DMS153 treated with DMSO at 0.1 percent for 48 hours (cell line): Measurements from ENCODE around the gene TRIM27.
"Not testable (repeated sequence)": the region's sequence is repeated elsewhere in the genome, so short reads cannot be mapped to it uniquely, and the experiment has no call there.

ENCODE experiments used
- DNase-seq: peaks from one replicate; lab custom pipeline; 2025; ENCODE audit not compliant: unreplicated experiment; lab: John Stamatoyannopoulos, UW

The TRIM27 gene

GRCh38 chr6:28943557-28944411, 20.0 kb upstream of the TRIM27 start:
- DNase-seq: peak; percentile 46

- peak; percentile 29 for DNase-seq
Observed at GRCh38 chr6:28943223-28943556, 19.4 kb upstream of the TRIM27 start.

GRCh38 chr6:28941684-28942448, 18.1 kb upstream of the TRIM27 start:
- no peak for DNase-seq

- DNase-seq: peak; percentile 95
Observed at GRCh38 chr6:28940858-28941683, 17.3 kb upstream of the TRIM27 start.

- peak; percentile 53 for DNase-seq
Observed at GRCh38 chr6:28940294-28940857, 16.6 kb upstream of the TRIM27 start.

- no peak for DNase-seq
Observed at GRCh38 chr6:28933069-28933468, 9.3 kb upstream of the TRIM27 start.

- no peak for DNase-seq
Observed at GRCh38 chr6:28929887-28930620, 6.3 kb upstream of the TRIM27 start.

GRCh38 chr6:28929339-28929738, 5.6 kb upstream of the TRIM27 start:
- not testable (repeated sequence) for DNase-seq

GRCh38 chr6:28927846-28928245, 4.1 kb upstream of the TRIM27 start:
- DNase-seq: no peak

- peak; percentile 26 for DNase-seq
Observed at GRCh38 chr6:28922821-28923317, 916 bp downstream of the TRIM27 start.

GRCh38 chr6:28922004-28922820, 1.6 kb downstream of the TRIM27 start:
- no peak for DNase-seq

GRCh38 chr6:28920281-28920680, 3.5 kb downstream of the TRIM27 start:
- no peak for DNase-seq

GRCh38 chr6:28914941-28915340, 8.8 kb downstream of the TRIM27 start:
- no peak for DNase-seq

- DNase-seq: no peak
Observed at GRCh38 chr6:28910901-28911690, 12.7 kb downstream of the TRIM27 start.

GRCh38 chr6:28907394-28907793, 16.4 kb downstream of the TRIM27 start:
- DNase-seq: no peak

- no peak for DNase-seq
Observed at GRCh38 chr6:28906669-28907068, 17.1 kb downstream of the TRIM27 start.

- DNase-seq: no peak
Observed at GRCh38 chr6:28903686-28904085, 20.1 kb downstream of the TRIM27 start.

GRCh38 chr6:28901831-28902230, 22.0 kb downstream of the TRIM27 start:
- no peak for DNase-seq
